ENCODE measurements around the gene GNAQ.

DNA sequence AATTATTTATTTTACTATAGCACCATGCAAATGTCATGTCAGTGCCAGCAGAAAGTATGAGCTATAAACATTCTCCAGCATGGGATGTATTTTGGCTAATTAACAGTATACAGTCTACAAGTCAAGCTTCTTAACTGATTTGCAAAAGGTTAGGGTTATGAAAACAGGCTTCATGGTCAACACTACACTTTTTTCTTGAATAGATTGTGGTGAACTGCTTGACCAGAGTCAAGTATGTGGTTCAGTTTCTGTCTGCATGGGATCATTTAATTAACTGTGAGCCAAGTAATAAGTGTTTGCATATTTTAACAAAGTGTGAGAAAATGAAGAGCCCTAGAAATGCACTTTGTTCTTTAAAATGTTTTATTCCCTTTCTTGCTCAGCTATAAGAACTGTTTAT lies 14.5 kb upstream of the GNAQ start:
- TF ChIP-seq, protein P1, sequence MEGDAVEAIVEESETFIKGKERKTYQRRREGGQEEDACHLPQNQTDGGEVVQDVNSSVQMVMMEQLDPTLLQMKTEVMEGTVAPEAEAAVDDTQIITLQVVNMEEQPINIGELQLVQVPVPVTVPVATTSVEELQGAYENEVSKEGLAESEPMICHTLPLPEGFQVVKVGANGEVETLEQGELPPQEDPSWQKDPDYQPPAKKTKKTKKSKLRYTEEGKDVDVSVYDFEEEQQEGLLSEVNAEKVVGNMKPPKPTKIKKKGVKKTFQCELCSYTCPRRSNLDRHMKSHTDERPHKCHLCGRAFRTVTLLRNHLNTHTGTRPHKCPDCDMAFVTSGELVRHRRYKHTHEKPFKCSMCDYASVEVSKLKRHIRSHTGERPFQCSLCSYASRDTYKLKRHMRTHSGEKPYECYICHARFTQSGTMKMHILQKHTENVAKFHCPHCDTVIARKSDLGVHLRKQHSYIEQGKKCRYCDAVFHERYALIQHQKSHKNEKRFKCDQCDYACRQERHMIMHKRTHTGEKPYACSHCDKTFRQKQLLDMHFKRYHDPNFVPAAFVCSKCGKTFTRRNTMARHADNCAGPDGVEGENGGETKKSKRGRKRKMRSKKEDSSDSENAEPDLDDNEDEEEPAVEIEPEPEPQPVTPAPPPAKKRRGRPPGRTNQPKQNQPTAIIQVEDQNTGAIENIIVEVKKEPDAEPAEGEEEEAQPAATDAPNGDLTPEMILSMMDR (IDR thresholded peaks at IDR 0.05) = no peak
- no peak for TF ChIP-seq ZFX (IDR thresholded peaks at IDR 0.05; ENCODE audit: borderline replicate concordance)

Data from 22Rv1 (cell line).